ENCODE measurements around the gene BCAM. TPM values are rescaled to one million over a fixed set of nuclear protein-coding genes. Genes with fewer than 3 reads are reported as not detected.

Gene BCAM
- total and polyA plus RNA-seq, 2 donors (not counting 1 experiment from before 2014, with no cell fraction given): 12.2 to 20.3 TPM

DNA sequence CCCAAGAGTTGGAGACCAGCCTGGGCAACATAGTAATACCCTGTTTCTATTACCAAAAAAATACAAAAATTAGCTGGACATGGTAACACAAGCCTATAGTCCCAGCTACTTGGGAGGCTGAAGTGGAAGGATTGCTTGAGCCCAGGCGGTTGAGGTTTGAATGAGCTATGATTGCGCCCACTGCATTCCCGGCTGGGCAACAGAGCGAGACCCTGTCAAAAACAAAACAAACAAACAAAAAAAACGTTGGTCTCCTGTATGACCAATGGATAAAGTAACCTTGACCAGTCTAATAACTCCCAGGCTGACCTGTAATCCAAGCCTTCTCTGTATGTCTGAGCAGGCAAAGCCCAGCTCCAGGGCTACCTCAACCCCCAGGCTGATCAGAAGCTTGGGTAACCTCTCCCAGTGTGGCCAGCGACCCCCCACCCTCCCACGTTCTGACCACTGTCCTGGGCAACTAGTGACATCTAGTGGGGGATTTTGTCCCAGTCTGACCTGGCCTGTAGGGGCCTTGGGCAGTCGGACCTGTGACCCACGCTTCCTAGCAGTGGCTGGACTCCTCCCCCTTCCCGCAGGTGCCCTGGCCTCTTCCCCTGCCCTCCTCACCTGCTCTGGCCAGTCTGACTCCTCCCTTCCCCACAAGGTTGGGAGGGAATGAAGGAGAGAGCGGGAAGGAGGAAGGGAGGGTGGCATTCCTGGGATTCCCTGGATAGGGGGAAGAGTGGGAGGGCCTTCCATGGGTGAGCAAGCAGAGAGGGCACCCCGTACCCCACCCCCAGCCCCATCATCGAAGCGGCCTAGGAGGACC lies 1.0 kb upstream of the BCAM start:
- H2AFZ ChIP-seq (ENCODE audit: low read length): no peak overlapping the region

DNA sequence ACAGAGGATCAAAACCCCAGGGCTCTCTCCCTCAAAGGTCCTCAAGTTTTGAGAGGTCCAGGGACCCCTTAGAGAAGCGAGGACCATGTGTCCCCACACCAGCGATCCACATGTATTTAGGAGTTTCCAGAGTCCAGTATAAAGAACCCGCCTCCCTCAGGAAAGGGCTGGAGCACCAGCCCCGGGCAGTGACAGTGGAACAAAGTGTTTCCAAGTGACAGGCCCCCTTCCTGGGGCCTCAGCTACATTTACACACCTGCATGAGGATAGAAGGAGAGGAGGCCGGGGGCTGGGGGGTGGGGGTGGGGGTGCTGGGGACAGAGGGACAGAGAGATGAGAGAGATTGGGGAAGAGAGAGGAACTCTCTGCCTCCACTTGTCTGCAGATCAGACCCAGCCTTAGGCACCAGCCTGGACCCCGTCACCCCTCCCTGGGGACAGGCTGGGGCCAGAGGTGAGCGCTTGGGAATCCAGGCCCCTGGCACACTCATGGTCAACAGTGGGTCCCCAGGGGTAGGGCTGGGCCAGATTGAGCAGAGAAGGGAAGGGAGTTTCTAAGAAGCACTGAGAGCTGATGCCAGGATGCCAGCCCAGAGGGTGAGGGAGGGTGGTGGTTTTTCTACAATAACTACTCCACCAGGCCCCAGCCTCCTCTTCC lies 802 bp downstream of the BCAM start:
- Histone ChIP-seq H3K4me2 (ENCODE audit: extremely low read depth, insufficient read depth, low read length) (peak overlapping the region; percentile 97), H3K79me2 (ENCODE audit: control insufficient read depth, insufficient read depth, low read length) (no peaks in the 10 kb centered on the region), H4K20me1 (ENCODE audit: control insufficient read depth, extremely low read depth, insufficient read depth, low read length) (no peaks in the 10 kb centered on the region), H3K4me3 (replicated peaks in 1 of 4; ENCODE audit: control extremely low read depth in 1 of 4, insufficient read depth in 1 of 4, low read depth in 3 of 4, low read length in 4 of 4) (peak overlapping the region; percentile 60 to 72 (median 68)), H3K9ac (ENCODE audit: insufficient read depth, low read length) (no peak overlapping the region), H3K27me3 (ENCODE audit: control insufficient read depth, insufficient read depth, low read length) (no peaks in the 10 kb centered on the region), H3K36me3 (ENCODE audit: control insufficient read depth, insufficient read depth, low read length) (peaks cover 6% of the 10 kb centered on the region), H3K27ac (ENCODE audit: insufficient read depth, low read length) (no peak overlapping the region), H2AFZ (ENCODE audit: low read length) (no peak overlapping the region), H3K9me3 (ENCODE audit: control insufficient read depth, insufficient read depth, low read depth, low read length) (no peaks in the 10 kb centered on the region), H3K4me1 (ENCODE audit: control insufficient read depth, extremely low read depth, insufficient read depth, low read length) (peaks cover 11% of the 10 kb centered on the region)
- no peak for DNase-seq (ENCODE audit: low read depth in 2 of 2)
- TF ChIP-seq EZH2 (IDR thresholded peaks at IDR 0.05; ENCODE audit: low read length, missing control alignments): no peak
- TF ChIP-seq, protein P1, sequence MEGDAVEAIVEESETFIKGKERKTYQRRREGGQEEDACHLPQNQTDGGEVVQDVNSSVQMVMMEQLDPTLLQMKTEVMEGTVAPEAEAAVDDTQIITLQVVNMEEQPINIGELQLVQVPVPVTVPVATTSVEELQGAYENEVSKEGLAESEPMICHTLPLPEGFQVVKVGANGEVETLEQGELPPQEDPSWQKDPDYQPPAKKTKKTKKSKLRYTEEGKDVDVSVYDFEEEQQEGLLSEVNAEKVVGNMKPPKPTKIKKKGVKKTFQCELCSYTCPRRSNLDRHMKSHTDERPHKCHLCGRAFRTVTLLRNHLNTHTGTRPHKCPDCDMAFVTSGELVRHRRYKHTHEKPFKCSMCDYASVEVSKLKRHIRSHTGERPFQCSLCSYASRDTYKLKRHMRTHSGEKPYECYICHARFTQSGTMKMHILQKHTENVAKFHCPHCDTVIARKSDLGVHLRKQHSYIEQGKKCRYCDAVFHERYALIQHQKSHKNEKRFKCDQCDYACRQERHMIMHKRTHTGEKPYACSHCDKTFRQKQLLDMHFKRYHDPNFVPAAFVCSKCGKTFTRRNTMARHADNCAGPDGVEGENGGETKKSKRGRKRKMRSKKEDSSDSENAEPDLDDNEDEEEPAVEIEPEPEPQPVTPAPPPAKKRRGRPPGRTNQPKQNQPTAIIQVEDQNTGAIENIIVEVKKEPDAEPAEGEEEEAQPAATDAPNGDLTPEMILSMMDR (conservative IDR thresholded peaks at IDR 0.05 in 1 of 2, IDR thresholded peaks at IDR 0.05 in 1 of 2; ENCODE audit: low read depth in 1 of 2, low read length in 2 of 2): no peak

More for the DNA sequence above, 1.0 kb upstream of the BCAM start:
- Histone ChIP-seq H3K9me3 (ENCODE audit: control insufficient read depth, insufficient read depth, low read depth, low read length) (no peaks in the 10 kb centered on the region), H3K4me2 (ENCODE audit: extremely low read depth, insufficient read depth, low read length) (no peak overlapping the region), H3K4me3 (replicated peaks in 1 of 4; ENCODE audit: control extremely low read depth in 1 of 4, insufficient read depth in 1 of 4, low read depth in 3 of 4, low read length in 4 of 4) (no peak overlapping the region), H3K4me1 (ENCODE audit: control insufficient read depth, extremely low read depth, insufficient read depth, low read length) (peaks cover 11% of the 10 kb centered on the region), H3K27me3 (ENCODE audit: control insufficient read depth, insufficient read depth, low read length) (no peaks in the 10 kb centered on the region), H3K9ac (ENCODE audit: insufficient read depth, low read length) (no peak overlapping the region), H3K27ac (ENCODE audit: insufficient read depth, low read length) (no peak overlapping the region), H3K36me3 (ENCODE audit: control insufficient read depth, insufficient read depth, low read length) (no peaks in the 10 kb centered on the region), H3K79me2 (ENCODE audit: control insufficient read depth, insufficient read depth, low read length) (no peaks in the 10 kb centered on the region), H4K20me1 (ENCODE audit: control insufficient read depth, extremely low read depth, insufficient read depth, low read length) (no peaks in the 10 kb centered on the region)
- peak; percentile 43 to 60 for DNase-seq (ENCODE audit: low read depth in 2 of 2)
- TF ChIP-seq, protein P1 (conservative IDR thresholded peaks at IDR 0.05 in 1 of 2, IDR thresholded peaks at IDR 0.05 in 1 of 2; ENCODE audit: low read depth in 1 of 2, low read length in 2 of 2): peak; percentile 48 to 56
- no peak for TF ChIP-seq EZH2 (IDR thresholded peaks at IDR 0.05; ENCODE audit: low read length, missing control alignments)
